SH-SY5Y (cell line): ENCODE results near the gene APLP2.

Experiments used
- GATA2 ChIP-seq: IDR thresholded peaks from 2 replicates; pipeline ENCODE4 v1.6.1; 2011; ENCODE audit warnings: mild to moderate bottlenecking, low read depth, low read length
- GATA3 ChIP-seq: IDR thresholded peaks from 2 replicates; pipeline ENCODE4 v1.6.1; 2011; ENCODE audit warnings: low read depth, mild to moderate bottlenecking, low read length, moderate library complexity

GRCh38 chr11:130129922-130130321 is 60.2 kb downstream of the APLP2 start:
- TF ChIP-seq GATA2 (no peak), GATA3 (no peak)
